SK-N-SH (cell line): ENCODE measurements around the gene KMT2C. TPM values are rescaled to one million over a fixed set of nuclear protein-coding genes. Genes with fewer than 3 reads are reported as not detected.

Experiments used
- CTCF ChIA-PET: fragments of 300-600, 350-600 bp; formaldehyde crosslinking; extraction: SDS; loops from one replicate; lab custom pipeline; 2021; lab: Yijun Ruan, JAX
- POLR2A ChIA-PET: fragments of 350-600 bp; sonication (Branson Sonifier 250); formaldehyde crosslinking; extraction: SDS; loops from one replicate; lab custom pipeline; 2020; ENCODE audit warnings: antibody characterized with exemption, inconsistent platforms; lab: Yijun Ruan, JAX
- DNase-seq: peaks from one replicate; pipeline ENCODE4 v3.0.0; 2012
- H2AFZ ChIP-seq: fragments of 200-600 bp; sonication (generic); 2 replicates; pipeline ENCODE4 v1.8.1; 2016; ENCODE audit warnings: antibody characterized with exemption, mild to moderate bottlenecking, low read depth
- H3F3A ChIP-seq: fragments of 200-600 bp; sonication (generic); replicated peaks from 2 replicates; pipeline ENCODE3; 2016; ENCODE audit warnings: antibody characterized with exemption, mild to moderate bottlenecking; ENCODE audit not compliant: insufficient read depth
- H3K27ac ChIP-seq, 2 experiments: fragments of 200-500 bp in 1 of 2; fragments of 200-600 bp in 1 of 2; sonication (Bioruptor generic) in 1 of 2; sonication (generic), shearing (Covaris generic) in 1 of 2; 2 replicates each; pipeline versions ENCODE4 v1.5.1 to v1.6.1; 2014 to 2016; ENCODE audit warnings: low read depth in 2 of 2, inconsistent platforms in 1 of 2, low read length in 1 of 2, mild to moderate bottlenecking in 1 of 2, mixed read lengths in 1 of 2
- H3K27me3 ChIP-seq: fragments of 200-600 bp; sonication (generic), shearing (Covaris generic); 2 replicates; pipeline ENCODE4 v1.6.1; 2016; ENCODE audit warnings: mixed run types; ENCODE audit not compliant: insufficient read depth
- H3K36me3 ChIP-seq, 2 experiments: fragments of 200-500 bp in 1 of 2; fragments of 200-600 bp in 1 of 2; sonication (Bioruptor generic) in 1 of 2; sonication (generic) in 1 of 2; replicated peaks in 1 of 2; 2 replicates each; pipeline versions ENCODE3 to v1.5.1; 2014 to 2016; ENCODE audit warnings: low read length in 1 of 2, mild to moderate bottlenecking in 1 of 2; ENCODE audit not compliant: insufficient read depth in 2 of 2, control insufficient read depth in 1 of 2
- H3K4me1 ChIP-seq, 2 experiments: fragments of 200-500 bp in 1 of 2; fragments of 200-600 bp in 1 of 2; sonication (Bioruptor generic) in 1 of 2; sonication (generic), shearing (Covaris generic) in 1 of 2; 2 replicates each; pipeline versions ENCODE4 v1.5.1 to v1.6.1; 2014 to 2016; ENCODE audit warnings: low read depth in 1 of 2, low read length in 1 of 2, mixed run types in 1 of 2; ENCODE audit not compliant: insufficient read depth in 2 of 2, control insufficient read depth in 1 of 2
- H3K4me2 ChIP-seq: fragments of 200-600 bp; sonication (generic), shearing (Covaris generic); 2 replicates; pipeline ENCODE4 v1.6.1; 2017; ENCODE audit warnings: mixed run types
- H3K4me3 ChIP-seq, 2 experiments: fragments of 200-500 bp in 1 of 2; fragments of 200-600 bp in 1 of 2; sonication (Bioruptor generic) in 1 of 2; sonication (generic), shearing (Covaris generic) in 1 of 2; 2 replicates each; pipeline versions ENCODE4 v1.5.1 to v1.8.1; 2014 to 2016; ENCODE audit warnings: low read depth in 2 of 2, inconsistent platforms in 1 of 2, low read length in 1 of 2, mild to moderate bottlenecking in 1 of 2, mixed read lengths in 1 of 2, moderate library complexity in 1 of 2
- H3K79me2 ChIP-seq: fragments of 200-600 bp; sonication (generic); 2 replicates; pipeline ENCODE4 v1.8.1; 2017; ENCODE audit warnings: mild to moderate bottlenecking; ENCODE audit not compliant: insufficient read depth
- H3K9ac ChIP-seq: fragments of 200-600 bp; sonication (generic); 2 replicates; pipeline ENCODE4 v1.6.1; 2017; ENCODE audit warnings: mixed run types
- H3K9me2 ChIP-seq: fragments of 200-600 bp; sonication (generic); 2 replicates; pipeline ENCODE4 v1.6.1; 2017; ENCODE audit warnings: mixed run types
- H3K9me3 ChIP-seq: fragments of 200-600 bp; sonication (generic); 2 replicates; pipeline ENCODE4 v1.6.1; 2017; ENCODE audit warnings: mixed run types, mild to moderate bottlenecking, moderate library complexity
- H4K20me1 ChIP-seq: fragments of 200-600 bp; sonication (generic); 2 replicates; pipeline ENCODE4 v1.6.1; 2017; ENCODE audit warnings: mild to moderate bottlenecking, mixed run types; ENCODE audit not compliant: insufficient read depth
- CTCF ChIP-seq: fragments of 200-600 bp; sonication (generic); IDR thresholded peaks from 2 replicates; pipeline ENCODE4 v1.6.1; 2017; ENCODE audit warnings: antibody characterized with exemption, mild to moderate bottlenecking, moderate library complexity
- ELF1 ChIP-seq: IDR thresholded peaks from 2 replicates; pipeline ENCODE4 v1.4.0; 2012
- GABPA ChIP-seq: IDR thresholded peaks from 2 replicates; pipeline ENCODE4 v1.4.0; 2012; ENCODE audit warnings: low read depth, mild to moderate bottlenecking
- IRF3 ChIP-seq: fragments of 150-350 bp; IDR thresholded peaks from 2 replicates; pipeline ENCODE4 v1.6.1; 2016; ENCODE audit warnings: mild to moderate bottlenecking, low read depth, low read length
- MAX ChIP-seq: IDR thresholded peaks from 2 replicates; pipeline ENCODE4 v1.4.0; 2012; ENCODE audit warnings: low read depth
- MEF2A ChIP-seq: IDR thresholded peaks from 2 replicates; pipeline ENCODE4 v1.4.0; 2012; ENCODE audit warnings: low read depth, borderline replicate concordance
- NFIC ChIP-seq: IDR thresholded peaks from 2 replicates; pipeline ENCODE4 v1.4.0; 2012; ENCODE audit warnings: borderline replicate concordance
- NRF1 ChIP-seq: IDR thresholded peaks from 2 replicates; pipeline ENCODE4 v1.6.1; 2012; ENCODE audit warnings: low read depth, mild to moderate bottlenecking, low read length
- PBX3 ChIP-seq: IDR thresholded peaks from 2 replicates; pipeline ENCODE4; 2012
- POLR2AphosphoS5 ChIP-seq: IDR thresholded peaks from 2 replicates; pipeline ENCODE4 v1.6.1; 2012; ENCODE audit warnings: low read depth, low read length
- USF1 ChIP-seq: IDR thresholded peaks from 2 replicates; pipeline ENCODE4 v1.4.0; 2012; ENCODE audit warnings: low read depth, borderline replicate concordance
- USF2 ChIP-seq: fragments of 150-350 bp; IDR thresholded peaks from 2 replicates; pipeline ENCODE4 v1.6.1; 2017; ENCODE audit warnings: antibody characterized with exemption, low read length, low read depth, borderline replicate concordance
- YY1 ChIP-seq: IDR thresholded peaks from 2 replicates; pipeline ENCODE4 v1.4.0; 2012; ENCODE audit warnings: low read depth, mild to moderate bottlenecking
- WGBS: methylation state at CpG from one replicate; pipeline ENCODE4 v1.1.6; 2017; ENCODE audit warnings: low lambda C conversion rate; 5-methylcytosine and 5-hydroxymethylcytosine counted together
- polyA plus RNA-seq, 3 experiments: library from polyadenylated mRNA; depleted of rRNA; stranded (reverse); fragments of >200 nt; gene quantifications; 2 replicates each; pipeline ENCODE4 v1.2.3, GENCODE V29; 2012

The KMT2C gene
- polyA plus RNA-seq, 1 of the 3 experiments (the other 2 are of a cell fraction), result 8.0 TPM

GRCh38 chr7:152202056-152202455, 233.7 kb downstream of the KMT2C start (continued):
- TF ChIP-seq USF2, result no peak
- TF ChIP-seq MAX, result 0 out of 2 replicates have a peak, but pooled peaks have one; percentile 18
- no peak for TF ChIP-seq GABPA
- no peak for TF ChIP-seq POLR2AphosphoS5
- no peak for TF ChIP-seq NRF1
- no peak for TF ChIP-seq MEF2A
- TF ChIP-seq NFIC, result peak; percentile 33; the same call in 1 of the 2 replicates
- TF ChIP-seq ELF1, result no peak; the same call in 1 of the 2 replicates
- peak; percentile 31; the same call in 1 of the 2 replicates for TF ChIP-seq PBX3
- TF ChIP-seq IRF3, result no peak
- TF ChIP-seq USF1, result no peak; the same call in 1 of the 2 replicates
- TF ChIP-seq YY1, result no peak
- no peak for TF ChIP-seq CTCF

- no peak overlapping the region for H3K9ac ChIP-seq
- TF ChIP-seq POLR2AphosphoS5 (no peak), YY1 (no peak), NFIC (no peak)
- H3K4me3 ChIP-seq, result no peak overlapping the region
- peaks cover 11% of the 10 kb centered on the region for H3F3A ChIP-seq
- H3K4me2 ChIP-seq, result no peak overlapping the region
- no peaks in the 10 kb centered on the region for H4K20me1 ChIP-seq
- peaks cover 5 to 16% of the 10 kb centered on the region in 2 experiments; a peak in 2 of 4 replicates for H3K4me1 ChIP-seq
- no peaks in the 10 kb centered on the region for H3K27me3 ChIP-seq
- H3K36me3 ChIP-seq, result peaks cover 54 to 58% of the 10 kb centered on the region in 2 experiments
- no peak for DNase-seq
- no peak overlapping the region for H3K27ac ChIP-seq
- no peaks in the 10 kb centered on the region for H3K9me2 ChIP-seq
- ChIA-PET CTCF (interaction anchor here (0.6 kb wide), 1 partner anchor 1717 kb away, joined by 4 read pairs; no protein-coding TSS in a partner anchor), POLR2A (no interaction called here)
- no peaks in the 10 kb centered on the region for H3K9me3 ChIP-seq
- no peak overlapping the region for H2AFZ ChIP-seq
- no peaks in the 10 kb centered on the region for H3K79me2 ChIP-seq
- WGBS, result 94% methylated on average over 6 of the region's 6 CpGs
Observed at GRCh38 chr7:152200395-152200794, 235.4 kb downstream of the KMT2C start.
